ENCODE results near the gene NELFA.

DNA sequence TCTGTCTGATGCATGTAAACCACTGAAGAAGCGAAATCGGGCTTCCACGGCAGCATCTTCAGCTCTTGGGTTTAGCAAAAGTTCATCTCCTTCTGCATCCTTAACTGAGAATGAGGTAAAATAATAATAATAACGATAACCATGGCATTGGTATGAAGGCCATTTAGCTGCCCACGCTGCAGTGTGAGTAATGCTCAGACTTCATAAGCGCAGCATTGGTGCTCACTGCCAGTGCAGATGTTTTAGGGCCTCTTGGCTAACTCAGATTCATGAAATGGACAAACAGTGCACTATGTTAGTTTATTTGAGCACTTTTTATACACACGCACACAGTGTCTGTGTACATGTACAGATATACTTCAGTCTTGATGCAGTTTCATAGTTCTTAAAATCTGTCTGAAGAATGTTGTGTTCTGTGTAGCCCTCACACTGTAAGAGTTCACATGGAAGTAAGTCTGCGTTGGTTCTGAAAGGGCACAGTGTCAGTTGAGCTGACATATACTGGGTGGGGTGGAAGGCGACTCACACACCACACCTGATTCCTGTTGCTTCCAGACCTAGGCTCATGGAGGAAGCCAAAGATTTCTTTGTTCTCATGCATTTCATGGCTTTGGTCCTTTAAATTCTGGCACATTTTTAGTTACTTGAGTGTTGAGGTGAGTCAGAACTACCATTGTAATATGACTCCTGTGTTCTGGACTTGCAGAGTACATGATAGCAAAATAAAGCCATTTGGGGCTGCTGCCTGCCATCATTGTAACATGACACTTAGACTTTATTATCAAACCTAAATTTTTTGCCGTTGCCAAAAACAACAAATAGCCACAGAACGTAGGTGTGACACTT is 68.9 kb downstream of the NELFA start:
- no peak for TF ChIP-seq CTCF (IDR thresholded peaks at IDR 0.05)
- no peak for TF ChIP-seq POLR2A (IDR thresholded peaks at IDR 0.05)

Measured in right lobe of liver (tissue), 4 donors.